PFSK-1 (cell line): ENCODE results near the gene TET3.

Source experiments
- FOXP2 ChIP-seq: optimal IDR thresholded peaks from 2 replicates; pipeline ENCODE3; 2011; ENCODE audit warnings: borderline replicate concordance, control low read depth, inconsistent platforms; ENCODE audit not compliant: insufficient read depth; ENCODE audit errors: extremely low read length, extremely low read depth
- POLR2AphosphoS5 ChIP-seq: IDR thresholded peaks from 2 replicates; pipeline ENCODE4 v1.6.1; 2012; ENCODE audit warnings: low read depth, mild to moderate bottlenecking, control low read depth, low read length, moderate library complexity
- SIN3A ChIP-seq: IDR thresholded peaks from 2 replicates; pipeline ENCODE4 v1.6.1; 2012; ENCODE audit warnings: mild to moderate bottlenecking, low read length, moderate library complexity, borderline replicate concordance; ENCODE audit not compliant: insufficient read depth
- TAF1 ChIP-seq: IDR thresholded peaks from 2 replicates; pipeline ENCODE4 v1.6.1; 2012; ENCODE audit warnings: low read length, control low read depth, borderline replicate concordance; ENCODE audit not compliant: insufficient read depth
- TF ChIP-seq, protein P1 (sequence below), 2 experiments: IDR thresholded peaks; 2 replicates each; pipeline versions ENCODE4 v1.6.1 to v1.8.0; 2011 to 2012; ENCODE audit warnings: low read depth in 2 of 2, low read length in 2 of 2, control low read depth in 1 of 2, inconsistent platforms in 1 of 2, mild to moderate bottlenecking in 1 of 2, moderate library complexity in 1 of 2; ENCODE audit not compliant: insufficient read depth in 1 of 2

TET3 gene

DNA sequence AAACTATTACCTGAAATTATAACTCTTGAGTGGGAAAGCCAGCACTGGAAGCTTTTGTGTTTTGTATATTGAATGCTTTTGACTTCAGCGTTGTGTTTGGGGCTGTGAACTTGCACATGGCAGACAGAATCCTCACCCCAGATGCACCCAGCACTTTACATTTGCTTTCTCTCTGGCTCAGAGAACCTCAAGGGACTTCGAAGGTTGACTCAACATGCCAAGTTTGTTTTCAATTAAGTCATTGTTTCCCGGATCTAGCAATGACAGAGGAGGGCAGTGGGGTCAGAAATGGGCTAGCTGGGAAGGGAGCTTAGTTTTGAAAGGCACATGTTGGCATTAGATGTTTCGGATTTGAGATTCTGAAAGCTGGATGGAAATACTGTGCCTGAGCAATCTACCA, 22.4 kb downstream of the TET3 start:
- TF ChIP-seq, protein P1, sequence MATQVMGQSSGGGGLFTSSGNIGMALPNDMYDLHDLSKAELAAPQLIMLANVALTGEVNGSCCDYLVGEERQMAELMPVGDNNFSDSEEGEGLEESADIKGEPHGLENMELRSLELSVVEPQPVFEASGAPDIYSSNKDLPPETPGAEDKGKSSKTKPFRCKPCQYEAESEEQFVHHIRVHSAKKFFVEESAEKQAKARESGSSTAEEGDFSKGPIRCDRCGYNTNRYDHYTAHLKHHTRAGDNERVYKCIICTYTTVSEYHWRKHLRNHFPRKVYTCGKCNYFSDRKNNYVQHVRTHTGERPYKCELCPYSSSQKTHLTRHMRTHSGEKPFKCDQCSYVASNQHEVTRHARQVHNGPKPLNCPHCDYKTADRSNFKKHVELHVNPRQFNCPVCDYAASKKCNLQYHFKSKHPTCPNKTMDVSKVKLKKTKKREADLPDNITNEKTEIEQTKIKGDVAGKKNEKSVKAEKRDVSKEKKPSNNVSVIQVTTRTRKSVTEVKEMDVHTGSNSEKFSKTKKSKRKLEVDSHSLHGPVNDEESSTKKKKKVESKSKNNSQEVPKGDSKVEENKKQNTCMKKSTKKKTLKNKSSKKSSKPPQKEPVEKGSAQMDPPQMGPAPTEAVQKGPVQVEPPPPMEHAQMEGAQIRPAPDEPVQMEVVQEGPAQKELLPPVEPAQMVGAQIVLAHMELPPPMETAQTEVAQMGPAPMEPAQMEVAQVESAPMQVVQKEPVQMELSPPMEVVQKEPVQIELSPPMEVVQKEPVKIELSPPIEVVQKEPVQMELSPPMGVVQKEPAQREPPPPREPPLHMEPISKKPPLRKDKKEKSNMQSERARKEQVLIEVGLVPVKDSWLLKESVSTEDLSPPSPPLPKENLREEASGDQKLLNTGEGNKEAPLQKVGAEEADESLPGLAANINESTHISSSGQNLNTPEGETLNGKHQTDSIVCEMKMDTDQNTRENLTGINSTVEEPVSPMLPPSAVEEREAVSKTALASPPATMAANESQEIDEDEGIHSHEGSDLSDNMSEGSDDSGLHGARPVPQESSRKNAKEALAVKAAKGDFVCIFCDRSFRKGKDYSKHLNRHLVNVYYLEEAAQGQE (IDR thresholded peaks at IDR 0.05; ENCODE audit: insufficient read depth in 1 of 2, low read depth in 2 of 2, low read length in 2 of 2), result no peak
- TF ChIP-seq TAF1 (no peak), FOXP2 (no peak), SIN3A (no peak), POLR2AphosphoS5 (no peak)

DNA sequence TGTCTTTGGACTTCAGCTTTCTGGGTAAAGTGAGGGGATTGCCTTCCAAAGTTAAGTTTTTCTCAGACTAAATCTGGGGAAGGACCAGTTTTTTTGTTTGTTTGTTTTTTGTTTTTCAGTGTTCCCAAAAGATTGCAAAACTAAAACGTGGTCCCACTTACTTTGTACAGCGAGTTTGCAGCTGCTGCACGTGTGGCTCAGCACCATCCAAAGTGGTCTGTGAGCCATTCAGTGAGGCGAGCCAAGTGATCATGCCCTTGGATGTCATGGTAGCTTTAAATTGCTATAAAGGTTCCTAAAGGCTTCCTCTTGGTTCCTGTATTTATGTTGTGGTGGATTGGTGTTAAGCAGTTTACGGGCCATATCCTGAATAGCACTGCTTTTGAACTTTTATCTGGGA, 23.0 kb downstream of the TET3 start:
- no peak for TF ChIP-seq SIN3A

DNA sequence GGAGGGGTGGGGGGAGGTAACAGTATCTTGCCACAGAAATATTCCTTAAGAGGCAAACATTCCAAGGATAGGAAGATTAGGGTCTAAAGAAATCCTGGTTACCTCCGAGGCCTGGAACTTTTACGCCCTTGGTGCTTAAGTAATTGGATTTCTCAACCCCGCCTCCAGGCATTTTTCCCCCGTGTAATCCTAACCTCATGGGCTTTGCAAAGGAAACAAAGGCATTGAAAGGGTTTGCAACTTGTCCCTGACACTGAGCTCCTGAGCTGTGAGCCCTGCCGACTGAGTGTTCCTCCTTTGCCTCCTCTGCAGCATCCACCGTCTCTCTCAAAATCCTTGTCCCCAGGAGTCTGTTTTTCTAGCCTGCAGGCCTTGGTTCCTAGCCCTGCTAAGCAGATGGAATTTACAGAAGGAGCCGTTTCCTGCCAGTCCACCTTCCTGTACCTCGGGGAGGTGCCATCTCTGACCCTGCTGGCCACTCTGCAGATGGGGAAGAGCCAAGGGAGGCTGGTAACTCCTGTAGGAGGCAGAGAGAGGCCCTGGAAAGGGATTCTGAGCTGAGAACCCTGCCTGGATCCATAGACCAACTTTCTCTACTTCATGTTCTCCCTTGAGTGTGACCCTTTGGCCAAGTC, 24.2 kb downstream of the TET3 start:
- TF ChIP-seq, protein P1 (IDR thresholded peaks at IDR 0.05; ENCODE audit: insufficient read depth in 1 of 2, low read depth in 2 of 2, low read length in 2 of 2), result no peak
- TF ChIP-seq SIN3A, result no peak
- TF ChIP-seq POLR2AphosphoS5, result no peak
- no peak for TF ChIP-seq TAF1
- TF ChIP-seq FOXP2, result no peak

DNA sequence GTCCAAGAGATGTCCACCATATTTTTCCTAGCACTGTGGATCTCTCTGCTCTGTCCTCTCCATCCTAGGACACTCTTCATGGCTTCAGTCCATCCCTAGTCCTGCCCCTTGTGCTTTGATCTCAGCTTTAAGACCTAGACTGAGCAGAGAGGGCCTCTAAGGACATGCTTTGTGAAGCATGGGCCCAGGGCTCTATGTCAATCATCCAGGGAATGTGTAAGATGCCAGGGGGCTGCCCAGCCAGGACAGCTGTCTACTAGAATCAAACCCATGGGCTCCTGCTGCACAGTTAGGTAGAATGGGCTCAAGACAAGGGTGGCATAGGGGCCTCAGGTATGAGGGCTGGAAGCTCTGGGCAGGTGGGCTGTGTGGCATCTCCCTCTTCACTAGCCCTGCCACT, 24.9 kb downstream of the TET3 start:
- TF ChIP-seq POLR2AphosphoS5, result no peak
- no peak for TF ChIP-seq SIN3A
- TF ChIP-seq FOXP2, result no peak
- TF ChIP-seq, protein P1 (IDR thresholded peaks at IDR 0.05; ENCODE audit: insufficient read depth in 1 of 2, low read depth in 2 of 2, low read length in 2 of 2), result no peak
- no peak for TF ChIP-seq TAF1

DNA sequence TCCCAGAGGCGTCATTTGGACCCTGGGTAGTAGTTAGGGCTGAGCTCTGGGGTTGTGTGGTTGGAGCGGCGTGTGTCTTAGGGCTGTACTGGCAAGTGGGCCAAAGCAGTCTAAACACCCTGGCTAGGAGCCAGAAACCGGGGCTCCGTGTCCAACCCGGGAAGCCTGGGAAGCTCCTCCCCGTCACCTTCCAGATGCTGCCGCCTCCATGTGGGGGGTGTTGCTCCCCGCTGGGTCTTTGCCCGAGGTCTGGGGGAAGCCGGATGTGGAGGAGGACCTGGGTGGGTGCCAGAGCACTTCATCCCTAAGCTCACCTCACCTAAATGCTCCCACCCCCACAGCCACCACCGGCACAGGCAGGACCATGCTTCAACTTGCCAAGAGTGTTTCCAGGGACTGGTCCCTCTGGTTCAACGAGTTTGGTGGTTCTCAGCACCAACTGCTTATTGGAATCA, 25.4 kb downstream of the TET3 start:
- TF ChIP-seq POLR2AphosphoS5, result no peak
- TF ChIP-seq, protein P1 (IDR thresholded peaks at IDR 0.05; ENCODE audit: insufficient read depth in 1 of 2, low read depth in 2 of 2, low read length in 2 of 2), result no peak
- TF ChIP-seq FOXP2, result no peak
- no peak for TF ChIP-seq TAF1
- TF ChIP-seq SIN3A, result no peak
